GM12878 (cell line): Measurements from ENCODE around the gene CTIF.

Experiments
- CBFB ChIP-seq: IDR thresholded peaks from 2 replicates; pipeline ENCODE4 v1.6.1; 2016; ENCODE audit warnings: antibody characterized with exemption, low read depth
- EZH2 ChIP-seq: IDR thresholded peaks from 2 replicates; pipeline ENCODE4 v1.6.1; 2012; ENCODE audit warnings: low read depth, mild to moderate bottlenecking, control low read depth, inconsistent platforms, low read length, borderline replicate concordance; ENCODE audit not compliant: control insufficient read depth
- NRF1 ChIP-seq: conservative IDR thresholded peaks from 2 replicates; pipeline ENCODE4 v1.6.1; 2011; ENCODE audit warnings: mild to moderate bottlenecking, low read depth, low read length, improper control_type of control experiment

- no peak for TF ChIP-seq EZH2
- no peak for TF ChIP-seq NRF1
- TF ChIP-seq CBFB = no peak
These were observed 176.0 kb downstream of the CTIF start for GRCh38 chr18:48714873-48715272.
